Measurements from ENCODE around the gene ACO1.

The ACO1 gene

GRCh38 chr9:32404402-32404801 is 20.0 kb downstream of the ACO1 start:
- H3K27me3 ChIP-seq (replicated peaks; ENCODE audit: control insufficient read depth, insufficient read depth, low read length): no peaks in the 10 kb centered on the region
- no peaks in the 10 kb centered on the region; the same call in 1 of the 2 replicates for H3K36me3 ChIP-seq (ENCODE audit: control insufficient read depth, insufficient read depth, low read length)
- no peak for TF ChIP-seq CTCF (IDR thresholded peaks at IDR 0.05; ENCODE audit: insufficient read depth, low read length, poor library complexity, severe bottlenecking)
- no peak for DNase-seq (ENCODE audit: extremely low read depth, insufficient read length)
- no peak overlapping the region for H3K4me3 ChIP-seq (replicated peaks; ENCODE audit: low read depth, low read length)

- Histone ChIP-seq H3K27me3 (replicated peaks; ENCODE audit: control insufficient read depth, insufficient read depth, low read length) (no peaks in the 10 kb centered on the region), H3K4me3 (replicated peaks; ENCODE audit: low read depth, low read length) (no peak overlapping the region), H3K36me3 (ENCODE audit: control insufficient read depth, insufficient read depth, low read length) (no peaks in the 10 kb centered on the region; the same call in 1 of the 2 replicates)
- no peak for DNase-seq (ENCODE audit: extremely low read depth, insufficient read length)
- no peak for TF ChIP-seq CTCF (IDR thresholded peaks at IDR 0.05; ENCODE audit: insufficient read depth, low read length, poor library complexity, severe bottlenecking)
These were observed 20.4 kb downstream of the ACO1 start for GRCh38 chr9:32404856-32405255.

GRCh38 chr9:32405506-32405905 is 21.1 kb downstream of the ACO1 start:
- Histone ChIP-seq H3K4me3 (replicated peaks; ENCODE audit: low read depth, low read length) (no peak overlapping the region), H3K36me3 (ENCODE audit: control insufficient read depth, insufficient read depth, low read length) (no peaks in the 10 kb centered on the region; the same call in 1 of the 2 replicates), H3K27me3 (replicated peaks; ENCODE audit: control insufficient read depth, insufficient read depth, low read length) (no peaks in the 10 kb centered on the region)
- no peak for DNase-seq (ENCODE audit: extremely low read depth, insufficient read length)
- TF ChIP-seq CTCF (IDR thresholded peaks at IDR 0.05; ENCODE audit: insufficient read depth, low read length, poor library complexity, severe bottlenecking): no peak

GRCh38 chr9:32406046-32406445 is 21.6 kb downstream of the ACO1 start:
- Histone ChIP-seq H3K27me3 (replicated peaks; ENCODE audit: control insufficient read depth, insufficient read depth, low read length) (no peaks in the 10 kb centered on the region), H3K4me3 (replicated peaks; ENCODE audit: low read depth, low read length) (no peak overlapping the region), H3K36me3 (ENCODE audit: control insufficient read depth, insufficient read depth, low read length) (no peaks in the 10 kb centered on the region; the same call in 1 of the 2 replicates)
- TF ChIP-seq CTCF (IDR thresholded peaks at IDR 0.05; ENCODE audit: insufficient read depth, low read length, poor library complexity, severe bottlenecking): no peak
- no peak for DNase-seq (ENCODE audit: extremely low read depth, insufficient read length)

- H3K27me3 ChIP-seq (replicated peaks; ENCODE audit: control insufficient read depth, insufficient read depth, low read length): no peaks in the 10 kb centered on the region
- H3K36me3 ChIP-seq (ENCODE audit: control insufficient read depth, insufficient read depth, low read length): no peaks in the 10 kb centered on the region
These were observed 27.3 kb downstream of the ACO1 start for GRCh38 chr9:32411753-32412152.

More at GRCh38 chr9:32411753-32412152, 27.3 kb downstream of the ACO1 start:
- TF ChIP-seq CTCF (IDR thresholded peaks at IDR 0.05; ENCODE audit: insufficient read depth, low read length, poor library complexity, severe bottlenecking): no peak
- no peak for DNase-seq (ENCODE audit: extremely low read depth, insufficient read length)
- H3K4me3 ChIP-seq (replicated peaks; ENCODE audit: low read depth, low read length): no peak overlapping the region
